ENCODE results near the gene AFF3.

DNA sequence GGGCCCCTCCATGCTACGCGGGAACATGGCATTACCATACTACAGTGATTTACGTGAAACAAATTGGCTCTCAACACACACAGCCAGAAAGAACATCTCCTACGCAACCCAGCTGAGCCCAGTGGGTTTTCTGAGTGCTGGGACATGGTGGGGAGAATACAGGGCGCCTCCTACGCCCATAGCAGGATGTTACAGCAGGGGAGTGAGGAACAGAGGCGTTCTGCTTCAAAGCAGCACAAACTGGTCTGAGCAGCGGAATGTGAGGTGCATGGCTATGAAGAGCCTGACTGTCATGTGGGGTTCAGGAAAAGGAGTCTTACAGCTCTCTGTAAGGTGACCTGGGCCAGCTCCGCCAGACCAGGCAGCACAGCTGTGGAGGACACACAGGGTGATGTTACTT is 543.9 kb downstream of the AFF3 start:
- TF ChIP-seq POLR2A (IDR thresholded peaks at IDR 0.05) (no peak), CTCF (IDR thresholded peaks at IDR 0.05) (no peak)
